ENCODE data around the gene SHH.

Gene SHH

DNA sequence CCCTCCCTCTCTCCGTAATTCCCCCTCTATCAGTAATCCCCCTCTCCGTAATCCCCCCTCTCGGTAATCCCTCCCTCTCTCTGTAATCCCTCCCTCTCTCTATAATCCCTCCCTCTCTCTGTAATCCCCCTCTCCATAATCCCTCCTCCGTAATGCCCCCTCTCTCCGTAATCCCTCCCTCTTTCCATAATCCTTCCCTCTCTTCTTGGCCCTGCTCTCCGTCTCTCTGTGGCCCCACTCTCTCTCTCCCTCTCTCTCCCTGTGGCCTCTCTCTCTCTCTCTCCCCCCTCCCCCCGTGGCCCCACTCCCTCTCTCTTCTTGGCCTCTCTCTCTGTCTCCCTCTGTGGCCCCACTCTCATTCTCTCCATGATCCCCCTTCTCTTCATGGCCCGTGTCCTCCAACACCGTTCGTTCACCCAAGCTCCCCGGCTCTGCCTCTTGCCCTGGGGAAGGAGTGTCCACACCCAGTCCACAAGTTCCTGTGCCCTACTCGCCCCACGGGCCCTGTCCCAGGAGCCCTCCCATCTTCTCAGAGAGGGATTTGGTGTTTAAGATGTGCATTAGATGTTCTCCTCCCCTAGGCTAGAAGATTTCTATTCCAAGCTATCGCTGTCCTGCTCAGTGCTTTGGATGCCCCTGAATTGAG is 19.8 kb downstream of the SHH start:
- DNase-seq (ENCODE audit: low spot score), result no peak

DNA sequence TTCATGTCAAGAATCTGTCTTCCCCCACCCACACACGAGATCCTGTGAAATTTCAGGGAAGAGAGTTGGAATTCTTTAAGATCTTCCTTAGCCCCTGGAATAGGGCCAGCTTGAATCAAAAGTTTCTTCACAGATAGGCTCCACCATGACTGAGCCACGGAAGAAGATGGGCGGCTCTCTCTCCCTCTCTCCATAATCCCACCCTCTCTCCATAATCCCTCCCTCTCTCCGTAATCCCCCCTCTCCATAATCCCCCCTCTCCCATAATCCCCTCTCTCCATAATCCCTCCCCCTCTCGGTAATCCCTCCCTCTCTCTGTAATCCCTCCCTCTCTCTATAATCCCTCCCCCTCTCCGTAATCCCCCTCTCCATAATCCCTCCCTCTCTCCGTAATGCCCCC is 20.4 kb downstream of the SHH start:
- no peak for DNase-seq (ENCODE audit: low spot score)

- no peak for DNase-seq (ENCODE audit: low spot score)
Measured at GRCh38 chr7:155791214-155791737, 21.0 kb downstream of the SHH start.

GRCh38 chr7:155790666-155791065 is 21.6 kb downstream of the SHH start:
- DNase-seq (ENCODE audit: low spot score), result no peak

DNA sequence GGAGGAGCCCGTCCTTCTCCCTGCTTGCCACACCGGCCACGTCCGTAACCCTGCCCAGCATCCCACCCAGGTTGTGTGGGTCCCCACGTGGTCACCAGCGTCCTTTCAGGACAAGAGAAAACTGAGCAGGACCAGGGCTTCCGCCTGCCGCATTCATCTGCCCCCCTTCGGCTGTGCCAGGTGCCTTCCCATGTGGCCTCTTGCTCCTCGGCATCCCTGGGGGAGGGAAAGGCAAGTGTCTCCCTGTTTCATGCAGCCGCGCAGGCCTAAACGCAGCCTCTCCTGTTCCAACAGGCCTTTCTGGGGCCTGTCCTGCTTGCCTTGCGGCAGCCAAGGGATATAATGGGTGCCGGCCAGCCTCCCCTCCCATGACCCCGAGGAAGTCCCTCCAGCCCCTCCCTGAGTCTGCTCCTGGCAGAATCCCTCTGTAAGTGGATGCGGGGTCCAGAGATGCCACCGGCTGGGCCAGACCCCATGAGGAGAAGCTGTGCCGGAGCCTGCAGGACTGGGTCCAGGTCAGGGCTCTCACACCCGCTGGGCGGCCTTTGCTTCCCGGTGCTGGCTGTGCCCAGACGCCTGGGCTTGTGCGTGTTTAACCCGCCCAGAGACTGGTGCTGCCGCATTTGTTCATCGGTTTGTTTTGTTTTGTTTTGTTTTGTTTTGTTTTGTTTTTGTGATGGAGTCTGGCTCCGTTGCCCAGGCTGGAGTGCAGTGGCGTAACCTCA is 23.1 kb downstream of the SHH start:
- DNase-seq (ENCODE audit: low spot score), result no peak

DNA sequence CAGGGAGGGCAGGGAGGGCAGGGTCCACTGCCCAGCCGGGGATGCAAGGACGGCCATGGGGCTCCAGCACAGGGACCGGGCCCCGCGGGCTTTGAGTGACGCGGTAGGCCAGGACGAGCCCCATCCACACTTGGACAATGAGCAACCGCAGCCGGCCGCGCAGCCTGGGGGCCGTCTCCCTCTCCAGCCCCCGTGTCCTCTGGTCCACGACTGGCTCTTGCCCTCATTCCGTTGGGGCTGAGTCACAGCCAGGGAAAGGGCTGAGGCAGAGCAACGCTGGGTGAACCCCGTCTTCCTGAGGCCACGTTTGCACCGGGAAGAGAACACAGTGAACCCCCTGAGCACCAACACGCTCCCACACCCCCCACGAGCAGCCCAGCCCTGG is 23.7 kb downstream of the SHH start:
- DNase-seq (ENCODE audit: low spot score), result no peak

DNA sequence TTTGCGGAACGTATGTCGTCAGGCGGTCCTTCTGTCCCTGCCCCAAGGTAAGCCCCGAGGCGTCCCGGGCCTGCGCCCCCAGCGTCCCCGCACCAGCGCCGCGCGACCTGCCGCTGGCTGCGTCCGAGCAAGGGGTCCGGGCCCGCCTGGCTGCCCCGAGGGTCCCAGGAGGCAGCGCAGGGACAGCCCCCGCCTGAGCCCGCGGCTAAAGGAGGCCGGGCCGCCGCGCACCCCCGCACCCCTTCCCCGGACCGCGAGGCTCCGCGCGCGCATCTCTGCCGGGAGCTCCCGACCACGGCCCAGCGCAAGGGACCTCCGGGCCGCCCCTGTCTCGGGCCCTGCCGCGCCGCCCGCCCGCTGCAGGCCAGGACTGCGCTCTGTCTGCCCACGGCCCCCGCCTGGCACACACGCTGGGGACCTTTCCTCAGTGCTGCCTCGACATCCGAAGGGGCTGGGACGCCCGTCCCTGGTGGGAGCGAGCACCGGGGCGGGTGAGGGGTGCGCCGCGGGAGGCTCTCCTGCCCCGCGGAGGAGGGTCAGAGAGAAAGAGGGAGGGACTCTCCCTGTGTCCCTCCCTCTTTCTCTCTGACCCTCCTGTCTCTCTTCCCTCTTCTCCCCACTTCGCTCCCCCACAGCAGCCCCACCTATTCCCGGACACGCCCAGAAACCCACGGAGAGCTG is 25.0 kb downstream of the SHH start:
- no peak for DNase-seq (ENCODE audit: low spot score)

GRCh38 chr7:155786491-155786890 is 25.8 kb downstream of the SHH start:
- no peak for DNase-seq (ENCODE audit: low spot score)

DNA sequence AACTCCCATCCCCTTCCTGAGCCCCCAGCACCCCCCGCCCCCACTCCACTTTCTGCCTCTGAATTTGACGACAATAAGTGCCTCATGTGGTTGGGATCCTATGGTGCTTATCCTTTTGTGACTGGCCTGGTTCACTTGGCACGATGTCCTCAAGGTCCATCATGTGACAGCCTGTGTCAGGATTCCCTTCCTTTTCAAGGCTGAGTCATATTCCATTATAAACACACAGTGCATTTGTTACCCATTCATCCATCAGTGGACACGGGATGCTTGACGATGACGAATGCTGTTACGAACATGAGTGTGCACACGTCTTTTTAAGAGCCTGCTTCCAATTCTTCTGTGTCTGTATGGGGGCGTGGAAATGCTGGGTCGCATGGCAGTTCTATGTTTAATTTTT is 26.7 kb downstream of the SHH start:
- DNase-seq (ENCODE audit: low spot score), result no peak

- no peak for DNase-seq (ENCODE audit: low spot score)
Measured at GRCh38 chr7:155782466-155782865, 29.8 kb downstream of the SHH start.

DNA sequence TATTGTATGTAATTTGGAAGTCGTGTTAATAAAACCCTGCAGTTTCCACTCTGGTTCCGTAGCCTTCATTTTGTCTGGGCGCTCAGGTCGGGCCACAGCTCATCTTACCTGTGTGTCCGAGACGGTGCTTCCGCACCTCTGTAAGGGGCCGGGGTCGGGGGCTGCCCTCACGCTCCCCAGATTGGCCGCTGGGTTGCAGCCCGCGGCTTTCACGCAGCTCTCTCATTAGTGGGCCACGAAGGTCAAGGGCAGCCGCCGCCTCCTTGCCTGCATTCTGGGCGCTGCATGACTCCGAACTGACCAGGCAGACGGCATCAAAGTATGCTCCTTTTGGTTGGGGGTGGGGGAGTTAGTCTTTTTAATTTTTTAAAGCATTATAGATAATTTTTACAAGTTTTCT is 30.8 kb downstream of the SHH start:
- no peak for DNase-seq (ENCODE audit: low spot score)

DNA sequence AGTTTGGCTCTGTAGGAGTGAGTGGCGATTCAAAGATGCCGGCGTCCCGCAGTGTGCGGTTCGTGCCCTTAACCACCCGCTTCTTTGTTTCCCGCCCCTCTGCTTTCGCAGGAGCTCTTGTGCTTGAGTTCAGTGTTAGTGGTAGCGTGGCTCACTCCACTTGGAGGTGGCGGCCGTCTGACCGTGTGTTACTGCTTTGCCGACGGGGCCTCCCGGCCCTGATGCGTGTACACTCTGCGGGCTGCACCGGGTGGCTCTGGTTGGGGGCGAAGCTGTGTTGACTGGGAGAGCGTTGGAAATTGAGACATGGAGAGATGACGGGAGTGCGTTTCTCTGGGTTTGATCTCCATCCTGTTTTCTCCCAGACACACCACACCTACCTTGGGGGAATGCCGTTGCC is 31.4 kb downstream of the SHH start:
- DNase-seq (ENCODE audit: low spot score), result no peak

DNA sequence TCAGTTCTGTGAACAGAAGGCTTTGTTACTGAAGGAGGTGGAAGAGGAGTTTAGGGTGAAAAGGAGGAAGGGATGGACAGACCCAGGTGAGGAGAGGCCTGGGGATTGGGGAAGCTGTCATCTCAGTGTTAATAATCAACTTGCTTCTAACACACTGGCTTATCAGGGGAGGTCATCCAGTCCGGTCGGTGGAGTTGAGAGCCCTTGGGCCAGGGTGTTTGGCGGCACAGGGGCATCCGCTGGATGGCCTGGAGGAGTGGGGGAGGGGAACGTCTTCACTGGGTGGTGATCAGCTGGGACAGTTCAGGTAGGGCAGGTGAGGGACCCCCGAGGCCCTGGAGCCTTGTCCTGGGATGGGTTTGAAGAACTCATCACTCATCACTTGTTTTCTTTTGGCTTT is 33.9 kb downstream of the SHH start:
- DNase-seq (ENCODE audit: low spot score), result no peak

DNA sequence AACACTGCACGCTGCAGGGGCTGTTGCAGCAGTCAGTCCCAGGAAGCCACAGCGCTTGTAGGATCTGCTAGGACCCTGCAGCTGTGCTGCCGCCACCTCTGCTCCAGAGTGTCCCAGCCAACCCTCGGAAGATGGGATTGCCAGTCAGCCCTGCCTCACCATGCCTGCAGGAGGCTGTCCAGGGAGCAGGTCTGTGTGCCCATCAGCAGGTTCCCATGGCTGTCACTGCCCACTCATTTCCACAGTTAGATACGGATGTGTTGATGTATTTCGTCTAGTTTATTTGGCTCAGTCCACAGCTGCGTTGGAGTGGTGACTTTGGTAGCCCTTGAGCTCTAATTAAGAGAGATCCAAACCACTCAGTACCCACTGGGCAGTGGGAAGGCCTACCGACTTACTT is 35.7 kb downstream of the SHH start:
- no peak for DNase-seq (ENCODE audit: low spot score)

DNA sequence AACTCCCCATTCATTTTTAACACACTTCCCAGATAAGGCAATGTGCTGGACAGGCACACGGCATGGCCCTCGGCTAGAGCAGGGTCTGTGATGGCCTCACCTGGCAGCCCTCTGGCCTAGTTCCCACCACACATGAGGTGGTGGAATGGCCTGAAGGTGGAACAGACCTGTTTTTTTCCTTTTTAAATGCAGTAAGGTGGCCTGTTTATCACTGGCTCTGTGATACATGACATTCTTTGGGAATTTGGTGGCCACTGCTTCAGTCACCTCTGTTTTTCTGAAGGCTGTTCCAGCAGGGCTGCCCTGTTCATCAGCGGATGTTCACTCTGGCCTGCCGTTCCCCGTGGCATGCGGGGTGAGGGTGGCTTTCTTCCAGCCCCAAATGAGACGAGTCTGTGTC is 36.6 kb downstream of the SHH start:
- no peak for DNase-seq (ENCODE audit: low spot score)

GRCh38 chr7:155774947-155775346 is 37.3 kb downstream of the SHH start:
- DNase-seq (ENCODE audit: low spot score), result no peak

- DNase-seq (ENCODE audit: low spot score), result no peak
Measured at GRCh38 chr7:155773531-155773930, 38.7 kb downstream of the SHH start.

- DNase-seq (ENCODE audit: low spot score), result no peak
Measured at GRCh38 chr7:155770241-155770640, 42.0 kb downstream of the SHH start.

DNA sequence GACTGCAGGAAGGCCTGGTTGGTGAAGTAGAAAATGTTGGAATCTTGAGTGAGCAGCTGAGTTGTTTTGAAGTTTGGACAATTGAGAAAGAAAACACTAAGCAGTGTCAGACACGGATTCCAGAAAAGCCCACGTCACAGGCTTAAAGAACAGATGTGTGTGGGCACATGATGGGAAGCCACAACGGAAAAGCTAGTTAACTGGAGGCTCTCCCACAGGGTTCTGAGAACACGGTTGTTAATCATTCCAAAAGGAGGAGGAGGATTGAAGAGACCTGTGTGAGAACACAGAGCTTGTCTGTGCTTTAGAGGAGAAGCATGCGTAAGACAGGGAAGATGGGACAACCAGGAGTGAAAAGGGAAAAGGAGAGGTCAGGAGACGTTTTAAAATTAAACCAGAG is 42.6 kb downstream of the SHH start:
- DNase-seq (ENCODE audit: low spot score), result no peak

DNA sequence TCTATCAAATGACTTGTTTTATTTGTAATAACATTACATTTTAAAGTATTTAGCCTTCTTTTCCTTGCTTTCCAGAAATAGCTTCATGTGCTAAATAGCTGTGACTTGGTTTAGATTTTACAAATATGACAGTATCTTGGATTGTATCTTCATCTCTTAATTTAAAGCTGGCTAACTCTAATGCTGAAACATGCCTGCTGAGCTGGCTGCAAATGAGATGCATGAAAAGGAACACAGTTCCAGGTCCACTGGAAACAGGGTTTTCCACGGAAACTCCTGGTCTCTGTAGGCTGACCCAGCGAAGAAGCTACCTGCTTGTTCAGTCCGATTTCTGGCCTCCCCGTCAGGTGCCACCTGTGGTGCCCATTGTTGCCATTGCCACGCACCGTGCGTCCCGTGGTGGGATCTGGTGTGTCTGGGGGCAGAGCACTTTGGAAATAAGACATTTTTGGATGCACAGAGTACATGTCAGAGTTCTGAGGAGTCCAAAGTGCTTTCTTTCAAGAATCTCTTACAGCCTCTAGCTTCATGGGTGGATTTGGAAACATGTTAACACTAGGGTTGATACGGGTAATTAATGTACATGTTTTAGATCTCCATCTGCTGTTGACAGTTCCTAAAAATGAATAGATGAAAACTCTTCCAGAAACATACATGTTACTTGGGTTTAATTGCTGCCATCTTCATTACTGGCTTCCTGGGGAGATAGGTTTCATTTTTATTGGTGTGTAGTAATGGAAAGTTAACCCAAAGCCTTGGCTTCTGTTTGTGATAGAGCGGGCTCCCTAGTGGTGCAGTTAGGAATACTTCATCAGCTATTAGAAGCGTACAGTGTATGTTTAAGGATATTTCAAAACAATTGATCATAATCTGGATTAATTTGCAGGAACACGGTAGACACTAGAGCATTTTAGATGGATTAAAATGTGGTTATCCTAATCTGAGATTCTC is 45.0 kb downstream of the SHH start:
- DNase-seq (ENCODE audit: low spot score), result no peak

- no peak for DNase-seq (ENCODE audit: low spot score)
Measured at GRCh38 chr7:155766386-155766785, 45.9 kb downstream of the SHH start.

- no peak for DNase-seq (ENCODE audit: low spot score)
Measured at GRCh38 chr7:155765458-155765857, 46.8 kb downstream of the SHH start.

Data from AG08396 (cell line).